Measurements from ENCODE around the gene FARS2.
A peak's percentile ranks its signal among the peaks of the same experiment; 100 is the strongest.

The FARS2 gene

GRCh38 chr6:5398530-5398929 is 137.2 kb downstream of the FARS2 start:
- peak; percentile 52 to 81 (median 80) for DNase-seq
- WGBS (ENCODE audit: insufficient coverage) = no CpG with 5 or more reads among the region's 1 CpG
- ChIA-PET CTCF (interaction anchor here (1.0 to 1.3 kb wide), 3 partner anchors 34 to 255 kb away, joined by 3 to 8 read pairs (median 3); no protein-coding TSS in a partner anchor), POLR2A (no interaction called here)
- no peaks in the 10 kb centered on the region for H3K27me3 ChIP-seq (replicated peaks in 2 of 5; ENCODE audit: control insufficient read depth in 4 of 5, insufficient read depth in 5 of 5, low read length in 4 of 5)
- H3K36me3 ChIP-seq (ENCODE audit: control insufficient read depth in 4 of 4, insufficient read depth in 4 of 4, low read length in 3 of 4) = no peaks in the 10 kb centered on the region
- H3K9me3 ChIP-seq (ENCODE audit: control extremely low read depth in 1 of 5, control insufficient read depth in 4 of 5, insufficient read depth in 2 of 5, low read depth in 1 of 5, low read length in 4 of 5) = peaks cover 0 to 5% (median 0%) of the 10 kb centered on the region in 5 experiments
- H3K4me3 ChIP-seq (ENCODE audit: control insufficient read depth in 1 of 7, extremely low read depth in 1 of 7, insufficient read depth in 4 of 7, low read depth in 2 of 7, low read length in 6 of 7) = no peak overlapping the region
- H3K4me1 ChIP-seq (ENCODE audit: control extremely low read depth in 1 of 4, control insufficient read depth in 4 of 4, insufficient read depth in 4 of 4, low read length in 3 of 4) = peaks cover 0 to 6% (median 2%) of the 10 kb centered on the region in 4 experiments
- no peak overlapping the region for H3K27ac ChIP-seq (ENCODE audit: insufficient read depth in 1 of 2, low read depth in 1 of 2, low read length in 2 of 2, poor library complexity in 1 of 2, severe bottlenecking in 2 of 2)

- CTCF ChIA-PET = interaction anchor here (1.3 kb wide), 1 partner anchor 33 kb away, joined by 3 read pairs; no protein-coding TSS in a partner anchor
- Histone ChIP-seq H3K36me3 (ENCODE audit: control insufficient read depth in 4 of 4, insufficient read depth in 4 of 4, low read length in 3 of 4) (no peaks in the 10 kb centered on the region), H3K4me1 (ENCODE audit: control extremely low read depth in 1 of 4, control insufficient read depth in 4 of 4, insufficient read depth in 4 of 4, low read length in 3 of 4) (peaks cover 0 to 6% (median 2%) of the 10 kb centered on the region in 4 experiments), H3K27ac (ENCODE audit: insufficient read depth in 1 of 2, low read depth in 1 of 2, low read length in 2 of 2, poor library complexity in 1 of 2, severe bottlenecking in 2 of 2) (no peak overlapping the region), H3K27me3 (replicated peaks in 2 of 5; ENCODE audit: control insufficient read depth in 4 of 5, insufficient read depth in 5 of 5, low read length in 4 of 5) (no peaks in the 10 kb centered on the region), H3K4me3 (ENCODE audit: control insufficient read depth in 1 of 7, extremely low read depth in 1 of 7, insufficient read depth in 4 of 7, low read depth in 2 of 7, low read length in 6 of 7) (no peak overlapping the region), H3K9me3 (ENCODE audit: control extremely low read depth in 1 of 5, control insufficient read depth in 4 of 5, insufficient read depth in 2 of 5, low read depth in 1 of 5, low read length in 4 of 5) (peaks cover 0 to 5% (median 0%) of the 10 kb centered on the region in 5 experiments)
- no peak for DNase-seq
- WGBS (ENCODE audit: insufficient coverage) = no CpG with 5 or more reads among the region's 2 CpGs
- POLR2A ChIA-PET = no interaction called here
Observed at GRCh38 chr6:5399391-5399790, 138.1 kb downstream of the FARS2 start.

DNA sequence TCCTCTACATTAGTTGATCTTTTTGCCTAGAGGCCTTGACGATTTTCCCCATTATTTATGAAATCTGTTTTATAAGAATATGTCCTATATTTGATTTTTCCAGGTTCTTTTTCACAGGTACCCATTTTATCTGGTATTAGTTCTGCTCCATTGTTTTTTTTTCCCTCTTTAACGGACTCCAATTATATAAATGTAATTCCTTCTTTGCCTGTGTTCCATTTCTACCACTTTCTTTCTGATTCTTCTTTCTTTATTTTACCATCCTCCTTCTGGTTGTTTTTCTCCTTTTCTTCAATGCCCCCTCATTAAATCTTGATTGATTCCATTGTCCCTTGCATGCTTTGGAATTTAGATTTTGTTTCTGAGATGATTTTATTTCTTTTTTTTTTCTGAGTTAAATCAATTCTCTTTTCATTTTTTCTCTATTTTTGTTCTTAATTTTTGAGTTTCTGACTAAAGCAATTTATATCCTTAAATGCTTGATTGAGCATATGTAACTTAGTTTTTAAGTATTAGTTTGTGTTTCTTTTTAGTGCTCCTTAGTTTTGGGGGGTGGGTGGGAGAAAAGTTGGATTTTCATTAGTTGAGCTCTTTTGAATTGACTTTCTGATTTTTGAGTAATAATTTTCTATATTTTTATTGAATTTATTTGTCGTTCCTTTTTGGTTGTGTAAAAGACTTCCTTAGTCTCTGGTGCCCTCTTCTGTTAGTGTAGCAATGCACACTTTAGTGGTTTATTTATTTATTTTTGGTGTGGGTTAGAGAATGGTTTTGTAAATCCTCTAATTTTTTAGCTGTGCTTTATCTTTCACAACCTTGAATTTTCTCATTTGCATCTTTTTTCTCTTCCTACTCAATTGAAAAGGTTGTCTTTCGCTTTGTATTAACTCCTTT is 140.8 kb downstream of the FARS2 start:
- Histone ChIP-seq H3K4me1 (ENCODE audit: control extremely low read depth in 1 of 4, control insufficient read depth in 4 of 4, insufficient read depth in 4 of 4, low read length in 3 of 4) (peaks cover 0 to 6% (median 2%) of the 10 kb centered on the region in 4 experiments), H3K9me3 (ENCODE audit: control extremely low read depth in 1 of 5, control insufficient read depth in 4 of 5, insufficient read depth in 2 of 5, low read depth in 1 of 5, low read length in 4 of 5) (peaks cover 0 to 5% (median 0%) of the 10 kb centered on the region in 5 experiments), H3K4me3 (ENCODE audit: control insufficient read depth in 1 of 7, extremely low read depth in 1 of 7, insufficient read depth in 4 of 7, low read depth in 2 of 7, low read length in 6 of 7) (no peak overlapping the region), H3K27ac (ENCODE audit: insufficient read depth in 1 of 2, low read depth in 1 of 2, low read length in 2 of 2, poor library complexity in 1 of 2, severe bottlenecking in 2 of 2) (peak overlapping the region in 1 of 2 experiments; percentile 5), H3K36me3 (ENCODE audit: control insufficient read depth in 4 of 4, insufficient read depth in 4 of 4, low read length in 3 of 4) (peaks cover 0 to 5% (median 2%) of the 10 kb centered on the region in 4 experiments), H3K27me3 (replicated peaks in 2 of 5; ENCODE audit: control insufficient read depth in 4 of 5, insufficient read depth in 5 of 5, low read length in 4 of 5) (no peaks in the 10 kb centered on the region)
- ChIA-PET CTCF (interaction anchor here (1.3 to 1.9 kb wide), 2 partner anchors 9 to 246 kb away, joined by 4 to 7 read pairs; no protein-coding TSS in a partner anchor), POLR2A (no interaction called here)
- WGBS (ENCODE audit: insufficient coverage) = 92% methylated on average over 2 of the region's 4 CpGs
- DNase-seq = peak; percentile 16 to 41 (median 34)

DNA sequence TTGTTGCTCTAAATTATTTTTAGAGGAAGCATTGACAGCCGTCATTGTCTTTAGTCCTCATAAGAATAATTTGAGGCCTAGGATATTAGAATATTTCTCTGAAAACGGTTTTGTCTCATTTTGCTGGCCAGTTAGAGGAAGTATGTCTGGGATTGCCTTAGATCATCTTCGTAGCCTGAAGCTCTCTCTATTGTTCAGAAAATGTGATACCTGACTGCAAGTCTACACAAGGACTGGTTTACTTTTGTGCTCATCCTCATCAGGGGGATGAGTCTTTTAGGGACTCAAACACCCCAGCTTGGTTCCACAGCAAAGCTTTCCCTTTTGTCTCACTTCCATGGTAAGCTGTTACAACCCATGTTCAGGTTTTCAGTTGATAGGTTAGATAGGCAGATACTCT is 141.8 kb downstream of the FARS2 start:
- POLR2A ChIA-PET = no interaction called here
- H3K27me3 ChIP-seq (replicated peaks in 2 of 5; ENCODE audit: control insufficient read depth in 4 of 5, insufficient read depth in 5 of 5, low read length in 4 of 5) = no peaks in the 10 kb centered on the region
- peaks cover 0 to 5% (median 2%) of the 10 kb centered on the region in 4 experiments for H3K36me3 ChIP-seq (ENCODE audit: control insufficient read depth in 4 of 4, insufficient read depth in 4 of 4, low read length in 3 of 4)
- no peak overlapping the region for H3K27ac ChIP-seq (ENCODE audit: insufficient read depth in 1 of 2, low read depth in 1 of 2, low read length in 2 of 2, poor library complexity in 1 of 2, severe bottlenecking in 2 of 2)
- H3K4me3 ChIP-seq (ENCODE audit: control insufficient read depth in 1 of 7, extremely low read depth in 1 of 7, insufficient read depth in 4 of 7, low read depth in 2 of 7, low read length in 6 of 7) = no peak overlapping the region
- peaks cover 0 to 6% (median 2%) of the 10 kb centered on the region in 4 experiments for H3K4me1 ChIP-seq (ENCODE audit: control extremely low read depth in 1 of 4, control insufficient read depth in 4 of 4, insufficient read depth in 4 of 4, low read length in 3 of 4)
- CTCF ChIA-PET = interaction anchor here (1.0 to 1.9 kb wide), 3 partner anchors 10 to 259 kb away, joined by 4 to 7 read pairs (median 4); no protein-coding TSS in a partner anchor
- WGBS (ENCODE audit: insufficient coverage) = 100% methylated on average over 3 of the region's 3 CpGs
- DNase-seq = no peak
- H3K9me3 ChIP-seq (ENCODE audit: control extremely low read depth in 1 of 5, control insufficient read depth in 4 of 5, insufficient read depth in 2 of 5, low read depth in 1 of 5, low read length in 4 of 5) = peaks cover 0 to 5% (median 0%) of the 10 kb centered on the region in 5 experiments

DNA sequence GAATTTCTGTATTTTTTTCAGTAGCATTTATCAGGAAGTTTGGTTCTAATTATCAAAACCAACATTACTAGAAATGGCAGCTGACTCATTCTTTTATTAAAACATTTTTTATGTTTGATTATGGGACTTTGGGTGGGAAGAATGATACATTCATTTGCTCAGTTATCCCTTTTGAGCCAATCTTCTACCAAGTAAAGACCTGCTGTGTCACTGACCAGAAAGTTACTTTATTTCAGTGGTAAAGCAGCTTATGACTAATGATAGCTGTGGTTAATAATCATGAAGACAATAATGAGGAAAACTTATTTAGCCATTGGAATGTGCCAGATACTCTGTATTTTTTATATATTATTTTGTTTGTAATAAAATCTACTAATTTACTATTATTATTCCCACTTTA is 142.3 kb downstream of the FARS2 start:
- peak in 2 of 3 donors; percentile 7 to 35 for DNase-seq
- POLR2A ChIA-PET = no interaction called here
- H3K27me3 ChIP-seq (replicated peaks in 2 of 5; ENCODE audit: control insufficient read depth in 4 of 5, insufficient read depth in 5 of 5, low read length in 4 of 5) = no peaks in the 10 kb centered on the region

DNA sequence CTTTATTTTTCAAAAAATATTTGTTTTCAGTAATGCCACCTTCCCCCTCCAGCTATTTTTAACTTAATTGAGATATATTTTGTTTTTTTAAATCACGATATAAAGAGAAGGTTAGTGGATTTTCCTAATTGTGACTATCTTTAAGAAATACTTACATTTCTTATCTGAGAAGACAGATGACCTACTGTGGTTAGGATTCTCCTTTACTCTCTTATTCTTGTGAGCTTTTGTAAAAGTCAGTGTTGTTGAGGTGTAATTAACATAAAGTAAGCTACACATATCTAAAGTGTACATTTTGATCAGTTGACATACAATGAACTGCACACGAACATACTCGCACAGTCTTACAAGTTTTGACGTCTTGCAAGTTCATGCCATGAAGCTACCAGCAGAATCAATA is 144.7 kb downstream of the FARS2 start:
- POLR2A ChIA-PET = no interaction called here

More for the DNA sequence above, 142.3 kb downstream of the FARS2 start:
- Histone ChIP-seq H3K4me1 (ENCODE audit: control extremely low read depth in 1 of 4, control insufficient read depth in 4 of 4, insufficient read depth in 4 of 4, low read length in 3 of 4) (peaks cover 0 to 6% (median 2%) of the 10 kb centered on the region in 4 experiments), H3K36me3 (ENCODE audit: control insufficient read depth in 4 of 4, insufficient read depth in 4 of 4, low read length in 3 of 4) (peaks cover 0 to 5% (median 2%) of the 10 kb centered on the region in 4 experiments), H3K4me3 (ENCODE audit: control insufficient read depth in 1 of 7, extremely low read depth in 1 of 7, insufficient read depth in 4 of 7, low read depth in 2 of 7, low read length in 6 of 7) (no peak overlapping the region), H3K27ac (ENCODE audit: insufficient read depth in 1 of 2, low read depth in 1 of 2, low read length in 2 of 2, poor library complexity in 1 of 2, severe bottlenecking in 2 of 2) (no peak overlapping the region), H3K9me3 (ENCODE audit: control extremely low read depth in 1 of 5, control insufficient read depth in 4 of 5, insufficient read depth in 2 of 5, low read depth in 1 of 5, low read length in 4 of 5) (peaks cover 0 to 5% (median 0%) of the 10 kb centered on the region in 5 experiments)
- CTCF ChIA-PET = interaction anchor here (1.0 to 1.9 kb wide), 3 partner anchors 10 to 260 kb away, joined by 4 to 7 read pairs (median 4); no protein-coding TSS in a partner anchor

DNA sequence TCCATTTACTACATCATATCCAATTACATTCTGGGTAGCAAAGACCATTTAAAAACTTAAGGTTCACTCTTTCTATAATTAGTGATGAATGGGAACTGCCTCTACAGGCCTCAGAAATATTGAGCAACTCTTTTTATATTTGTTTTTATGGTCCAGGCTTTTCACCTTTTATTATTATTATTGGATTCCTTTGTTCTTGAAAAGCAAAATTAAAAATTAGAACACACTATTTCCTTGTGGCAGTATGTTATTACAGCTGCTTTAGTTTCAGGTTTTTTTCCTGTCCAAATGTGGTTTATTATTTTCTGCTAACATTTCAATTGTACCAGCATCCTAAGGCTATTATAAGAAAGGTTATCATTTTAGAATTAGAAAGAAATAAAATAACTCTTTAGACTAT is 150.1 kb downstream of the FARS2 start:
- H3K27me3 ChIP-seq (replicated peaks in 2 of 5; ENCODE audit: control insufficient read depth in 4 of 5, insufficient read depth in 5 of 5, low read length in 4 of 5) = no peaks in the 10 kb centered on the region
- no peaks in the 10 kb centered on the region for H3K4me1 ChIP-seq (ENCODE audit: control extremely low read depth in 1 of 4, control insufficient read depth in 4 of 4, insufficient read depth in 4 of 4, low read length in 3 of 4)
- no peak overlapping the region for H3K4me3 ChIP-seq (ENCODE audit: control insufficient read depth in 1 of 7, extremely low read depth in 1 of 7, insufficient read depth in 4 of 7, low read depth in 2 of 7, low read length in 6 of 7)
- H3K36me3 ChIP-seq (ENCODE audit: control insufficient read depth in 4 of 4, insufficient read depth in 4 of 4, low read length in 3 of 4) = peaks cover 0 to under 1% (median 0%) of the 10 kb centered on the region in 4 experiments
- H3K27ac ChIP-seq (ENCODE audit: insufficient read depth in 1 of 2, low read depth in 1 of 2, low read length in 2 of 2, poor library complexity in 1 of 2, severe bottlenecking in 2 of 2) = no peak overlapping the region
- ChIA-PET CTCF (no interaction called here), POLR2A (no interaction called here)
- no peaks in the 10 kb centered on the region for H3K9me3 ChIP-seq (ENCODE audit: control extremely low read depth in 1 of 5, control insufficient read depth in 4 of 5, insufficient read depth in 2 of 5, low read depth in 1 of 5, low read length in 4 of 5)
- DNase-seq = no peak

More for the DNA sequence above, 144.7 kb downstream of the FARS2 start:
- CTCF ChIA-PET = interaction anchor here (0.7 kb wide), 1 partner anchor 18 kb away, joined by 3 read pairs; no protein-coding TSS in a partner anchor
- peaks cover 0 to 5% (median 2%) of the 10 kb centered on the region in 4 experiments for H3K36me3 ChIP-seq (ENCODE audit: control insufficient read depth in 4 of 4, insufficient read depth in 4 of 4, low read length in 3 of 4)
- WGBS (ENCODE audit: insufficient coverage) = 94% methylated on average over 3 of the region's 4 CpGs
- peaks cover 0 to 6% (median 0%) of the 10 kb centered on the region in 4 experiments for H3K4me1 ChIP-seq (ENCODE audit: control extremely low read depth in 1 of 4, control insufficient read depth in 4 of 4, insufficient read depth in 4 of 4, low read length in 3 of 4)
- H3K27ac ChIP-seq (ENCODE audit: insufficient read depth in 1 of 2, low read depth in 1 of 2, low read length in 2 of 2, poor library complexity in 1 of 2, severe bottlenecking in 2 of 2) = no peak overlapping the region
- H3K27me3 ChIP-seq (replicated peaks in 2 of 5; ENCODE audit: control insufficient read depth in 4 of 5, insufficient read depth in 5 of 5, low read length in 4 of 5) = no peaks in the 10 kb centered on the region
- peaks cover 0 to 5% (median 0%) of the 10 kb centered on the region in 5 experiments for H3K9me3 ChIP-seq (ENCODE audit: control extremely low read depth in 1 of 5, control insufficient read depth in 4 of 5, insufficient read depth in 2 of 5, low read depth in 1 of 5, low read length in 4 of 5)
- no peak overlapping the region for H3K4me3 ChIP-seq (ENCODE audit: control insufficient read depth in 1 of 7, extremely low read depth in 1 of 7, insufficient read depth in 4 of 7, low read depth in 2 of 7, low read length in 6 of 7)
- DNase-seq = no peak
